Measurements from ENCODE around the gene TBC1D1. TPM values are rescaled to one million over a fixed set of nuclear protein-coding genes. Genes with fewer than 3 reads are reported as not detected.
A peak's percentile ranks its signal among the peaks of the same experiment; 100 is the strongest.

TBC1D1 gene
- total RNA-seq, 2 donors from 2014 or later, result 58.0 to 68.7 TPM

GRCh38 chr4:38073596-38074234 is 182.8 kb downstream of the TBC1D1 start:
- Mint-ChIP-seq H3K27me3 (ENCODE audit: low read depth) (no peaks in the 10 kb centered on the region), H3K4me1 (ENCODE audit: low read depth) (peaks cover 66% of the 10 kb centered on the region), H3K27ac (no peak overlapping the region), H3K4me3 (no peak overlapping the region), H3K9me3 (no peaks in the 10 kb centered on the region), H3K36me3 (ENCODE audit: insufficient read depth in 2 of 2) (peaks cover 2 to 7% of the 10 kb centered on the region in 2 donors)
- DNase-seq (no peak), ATAC-seq (replicated peaks in 1 of 2) (no peak)

- peak overlapping the region in 1 of 2 donors; percentile 3 for H3K4me3 Mint-ChIP-seq
- H3K27me3 Mint-ChIP-seq (ENCODE audit: low read depth), result no peaks in the 10 kb centered on the region
- no peak overlapping the region for H3K27ac Mint-ChIP-seq
- DNase-seq, result no peak
- no peak for ATAC-seq (replicated peaks in 1 of 2)
- H3K36me3 Mint-ChIP-seq (ENCODE audit: insufficient read depth in 2 of 2), result peaks cover 2 to 7% of the 10 kb centered on the region in 2 donors
- H3K4me1 Mint-ChIP-seq (ENCODE audit: low read depth), result peaks cover 66% of the 10 kb centered on the region
- no peaks in the 10 kb centered on the region for H3K9me3 Mint-ChIP-seq
Measured at GRCh38 chr4:38075370-38076152, 184.7 kb downstream of the TBC1D1 start.

GRCh38 chr4:38076153-38076669 is 185.3 kb downstream of the TBC1D1 start:
- peaks cover 62% of the 10 kb centered on the region for H3K4me1 Mint-ChIP-seq (ENCODE audit: low read depth)
- no peak overlapping the region for H3K27ac Mint-ChIP-seq
- no peaks in the 10 kb centered on the region for H3K27me3 Mint-ChIP-seq (ENCODE audit: low read depth)
- H3K4me3 Mint-ChIP-seq, result peak overlapping the region in 1 of 2 donors; percentile 3
- peaks cover 2 to 7% of the 10 kb centered on the region in 2 donors for H3K36me3 Mint-ChIP-seq (ENCODE audit: insufficient read depth in 2 of 2)
- no peaks in the 10 kb centered on the region for H3K9me3 Mint-ChIP-seq
- DNase-seq (no peak), ATAC-seq (replicated peaks in 1 of 2) (no peak)

DNA sequence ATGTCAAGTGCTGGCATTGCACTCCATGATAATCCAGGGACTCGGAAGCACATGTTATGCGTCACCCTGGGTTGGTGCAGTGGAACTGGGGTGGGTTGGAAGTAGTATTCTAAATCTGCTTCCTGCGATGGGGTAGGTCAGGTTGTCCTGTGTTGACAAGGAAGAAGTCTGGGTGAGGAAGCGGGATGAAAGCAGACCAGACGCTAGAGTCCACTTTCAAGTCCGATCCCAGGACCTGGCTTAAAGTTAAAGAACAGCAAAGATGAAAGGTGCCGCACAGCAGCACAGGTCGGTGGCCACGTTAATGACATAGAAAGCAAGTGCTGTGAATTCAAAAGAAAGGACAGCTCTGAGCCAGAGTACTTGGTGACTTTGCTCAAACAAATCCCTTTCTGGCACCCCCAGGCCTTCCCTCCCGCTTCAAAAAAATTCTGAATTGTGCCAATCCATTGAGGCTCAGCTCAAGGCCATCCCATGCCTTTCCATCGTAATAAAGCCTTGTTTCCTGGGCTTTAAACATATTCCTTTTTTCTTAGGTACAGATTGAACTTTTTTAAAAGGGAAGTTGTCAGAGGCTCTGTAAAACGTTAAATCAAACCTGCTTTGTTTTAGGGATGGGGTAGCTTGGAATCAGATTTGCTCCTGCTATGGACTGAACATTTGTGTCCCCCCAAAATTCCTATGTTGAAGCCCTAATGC is 187.1 kb downstream of the TBC1D1 start:
- H3K9me3 Mint-ChIP-seq, result no peaks in the 10 kb centered on the region
- H3K27ac Mint-ChIP-seq, result no peak overlapping the region
- H3K4me1 Mint-ChIP-seq (ENCODE audit: low read depth), result peaks cover 51% of the 10 kb centered on the region
- no peaks in the 10 kb centered on the region for H3K27me3 Mint-ChIP-seq (ENCODE audit: low read depth)
- no peak overlapping the region for H3K4me3 Mint-ChIP-seq
- DNase-seq (no peak), ATAC-seq (replicated peaks in 1 of 2) (no peak)
- H3K36me3 Mint-ChIP-seq (ENCODE audit: insufficient read depth in 2 of 2), result peaks cover 1 to 4% of the 10 kb centered on the region in 2 donors

- Mint-ChIP-seq H3K27ac (peak overlapping the region; percentile 81), H3K4me3 (peak overlapping the region; percentile 0 to 27), H3K4me1 (ENCODE audit: low read depth) (peaks cover 50% of the 10 kb centered on the region), H3K9me3 (no peaks in the 10 kb centered on the region), H3K36me3 (ENCODE audit: insufficient read depth in 2 of 2) (peaks cover 0 to 3% of the 10 kb centered on the region in 2 donors), H3K27me3 (ENCODE audit: low read depth) (no peaks in the 10 kb centered on the region)
- ATAC-seq (replicated peaks in 1 of 2) (peak; percentile 69 to 74), DNase-seq (no peak)
Measured at GRCh38 chr4:38078590-38079421, 187.9 kb downstream of the TBC1D1 start.

DNA sequence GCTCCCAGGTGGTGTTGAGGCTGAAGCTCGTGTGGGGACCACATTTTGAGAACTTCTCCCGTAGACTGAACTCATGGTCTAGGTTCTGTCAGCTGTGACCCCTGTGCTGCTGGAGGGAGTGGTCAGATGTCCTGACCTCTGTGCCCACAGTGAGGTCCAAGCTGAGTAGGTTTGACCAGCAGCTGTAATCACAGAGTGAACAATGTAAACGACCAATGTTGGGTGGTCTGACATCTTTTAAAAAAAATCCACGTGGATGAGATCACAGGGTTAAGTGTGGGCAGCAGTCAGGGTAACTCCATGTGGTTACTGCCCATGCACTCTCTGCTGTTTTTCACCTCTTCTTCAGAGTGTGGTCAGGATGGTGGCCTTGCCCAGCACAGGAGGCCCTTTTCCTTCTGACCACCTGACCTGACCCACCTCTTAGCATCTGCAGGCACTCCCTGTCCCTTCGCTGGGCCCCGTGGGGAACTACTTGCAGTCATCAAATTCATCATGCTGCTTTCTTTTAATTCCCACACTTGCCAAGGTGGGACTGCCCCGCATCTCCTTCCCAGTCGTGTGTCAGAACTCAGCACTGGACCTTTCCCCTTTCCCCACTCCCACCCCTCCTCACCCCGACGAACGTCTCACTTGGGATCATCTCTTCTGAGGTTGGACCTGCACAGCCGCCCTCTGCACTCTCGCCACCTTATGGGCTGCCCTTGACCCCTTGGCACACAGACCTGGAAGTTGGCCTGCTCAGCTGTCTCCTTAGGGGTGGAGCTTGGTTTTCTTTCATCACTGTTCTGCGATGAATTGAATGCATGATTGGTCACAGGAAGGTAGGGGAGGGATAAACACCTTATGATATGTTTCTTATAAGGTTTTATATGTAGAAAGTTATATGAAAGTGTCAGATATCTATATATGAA is 189.4 kb downstream of the TBC1D1 start:
- DNase-seq (no peak), ATAC-seq (replicated peaks in 1 of 2) (no peak)
- peaks cover 0 to 2% of the 10 kb centered on the region in 2 donors for H3K36me3 Mint-ChIP-seq (ENCODE audit: insufficient read depth in 2 of 2)
- H3K9me3 Mint-ChIP-seq, result no peaks in the 10 kb centered on the region
- peaks cover 44% of the 10 kb centered on the region for H3K4me1 Mint-ChIP-seq (ENCODE audit: low read depth)
- no peak overlapping the region for H3K4me3 Mint-ChIP-seq
- H3K27ac Mint-ChIP-seq, result no peak overlapping the region
- no peaks in the 10 kb centered on the region for H3K27me3 Mint-ChIP-seq (ENCODE audit: low read depth)

- H3K27ac Mint-ChIP-seq, result no peak overlapping the region
- no peak for DNase-seq
- no peaks in the 10 kb centered on the region for H3K27me3 Mint-ChIP-seq (ENCODE audit: low read depth)
- H3K9me3 Mint-ChIP-seq, result no peaks in the 10 kb centered on the region
- no peak overlapping the region for H3K4me3 Mint-ChIP-seq
- ATAC-seq (replicated peaks in 1 of 2), result no peak
- H3K36me3 Mint-ChIP-seq (ENCODE audit: insufficient read depth in 2 of 2), result no peaks in the 10 kb centered on the region
- H3K4me1 Mint-ChIP-seq (ENCODE audit: low read depth), result peaks cover 28% of the 10 kb centered on the region
Measured at GRCh38 chr4:38082021-38082420, 191.1 kb downstream of the TBC1D1 start.

DNA sequence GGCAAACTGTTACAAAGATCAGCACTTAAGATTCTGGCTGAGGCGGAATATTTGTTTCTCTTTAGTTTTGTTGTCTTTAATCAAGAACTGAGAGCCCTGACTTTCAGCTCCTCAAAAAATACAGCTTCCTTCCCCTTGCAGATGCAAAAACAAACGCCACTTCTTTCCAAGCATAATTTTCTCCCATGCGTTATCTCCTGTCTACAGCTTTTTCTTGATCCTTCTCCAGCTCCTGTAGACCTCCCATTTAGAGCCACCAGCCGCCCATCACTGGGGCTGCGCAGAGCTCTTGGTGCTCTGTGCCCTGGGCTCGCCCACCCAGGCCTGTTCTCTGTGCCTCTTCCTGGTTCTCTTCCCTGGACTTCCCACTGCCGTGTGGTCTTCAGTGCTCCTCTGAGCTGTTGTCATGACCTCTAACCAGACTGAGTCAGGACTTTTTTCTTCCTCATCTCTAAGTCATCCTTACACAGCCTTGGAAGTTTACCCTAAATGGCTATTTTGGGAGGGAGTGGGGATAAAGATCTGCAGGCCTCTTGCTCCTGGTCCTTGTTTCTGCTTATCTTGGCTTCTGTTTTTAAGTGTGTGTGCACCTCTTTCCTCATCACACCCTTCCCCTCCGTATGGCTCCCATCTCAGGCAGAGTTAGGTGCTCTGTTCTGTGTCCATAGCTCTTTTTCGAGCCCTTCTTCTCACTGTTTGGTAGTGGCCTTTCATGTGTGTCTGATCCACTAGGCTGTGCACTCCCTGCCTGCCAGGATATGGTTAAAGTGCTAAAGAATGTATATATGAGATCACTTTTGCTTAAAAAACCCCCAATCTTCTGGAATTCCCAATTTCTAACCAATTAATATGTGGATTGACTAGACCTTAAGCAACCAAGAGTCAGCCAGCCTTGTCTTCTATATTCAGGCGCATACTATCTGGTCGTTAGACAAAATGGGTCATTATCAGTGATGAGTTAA is 191.8 kb downstream of the TBC1D1 start:
- no peaks in the 10 kb centered on the region for H3K36me3 Mint-ChIP-seq (ENCODE audit: insufficient read depth in 2 of 2)
- H3K27ac Mint-ChIP-seq, result peak overlapping the region; percentile 9
- DNase-seq, result no peak
- H3K4me3 Mint-ChIP-seq, result no peak overlapping the region
- no peak for ATAC-seq (replicated peaks in 1 of 2)
- no peaks in the 10 kb centered on the region for H3K9me3 Mint-ChIP-seq
- H3K27me3 Mint-ChIP-seq (ENCODE audit: low read depth), result no peaks in the 10 kb centered on the region
- peaks cover 26% of the 10 kb centered on the region for H3K4me1 Mint-ChIP-seq (ENCODE audit: low read depth)

GRCh38 chr4:38084877-38085711 is 194.2 kb downstream of the TBC1D1 start:
- ATAC-seq (replicated peaks in 1 of 2) (no peak), DNase-seq (no peak)
- Mint-ChIP-seq H3K4me1 (ENCODE audit: low read depth) (peaks cover 19% of the 10 kb centered on the region), H3K4me3 (no peak overlapping the region), H3K27me3 (ENCODE audit: low read depth) (no peaks in the 10 kb centered on the region), H3K36me3 (ENCODE audit: insufficient read depth in 2 of 2) (no peaks in the 10 kb centered on the region), H3K27ac (no peak overlapping the region), H3K9me3 (no peaks in the 10 kb centered on the region)

DNA sequence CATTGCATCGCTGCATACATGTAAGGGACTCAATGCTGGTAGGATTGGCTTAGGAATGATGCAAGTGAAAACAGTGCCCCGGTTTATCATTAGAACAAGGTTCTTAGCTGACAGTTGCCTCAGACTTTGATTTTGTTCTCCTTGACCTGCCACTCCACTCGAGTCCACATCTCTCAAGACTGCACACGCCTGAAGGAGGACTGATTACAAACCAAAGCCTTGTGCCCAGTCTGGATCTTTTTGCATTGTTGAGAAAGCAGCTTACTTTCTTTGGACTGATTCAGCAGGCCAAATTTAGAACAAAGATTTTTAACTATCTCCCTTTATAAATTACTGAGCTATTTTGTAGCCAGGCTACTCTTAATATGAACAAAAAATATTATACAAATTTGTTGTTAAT is 194.9 kb downstream of the TBC1D1 start:
- Mint-ChIP-seq H3K4me1 (ENCODE audit: low read depth) (peaks cover 19% of the 10 kb centered on the region), H3K9me3 (no peaks in the 10 kb centered on the region), H3K36me3 (ENCODE audit: insufficient read depth in 2 of 2) (peaks cover 0 to 2% of the 10 kb centered on the region in 2 donors)

More for the DNA sequence above, 194.9 kb downstream of the TBC1D1 start:
- H3K27me3 Mint-ChIP-seq (ENCODE audit: low read depth), result no peaks in the 10 kb centered on the region
- no peak overlapping the region for H3K27ac Mint-ChIP-seq
- no peak for ATAC-seq (replicated peaks in 1 of 2)
- no peak overlapping the region for H3K4me3 Mint-ChIP-seq
- DNase-seq, result no peak
